Midbrain (tissue), 1 donor: ENCODE measurements around the gene NINJ2.

ENCODE experiments used
- DNase-seq: peaks from one replicate; lab custom pipeline; 2025; lab: John Stamatoyannopoulos, UW

The NINJ2 gene

DNA sequence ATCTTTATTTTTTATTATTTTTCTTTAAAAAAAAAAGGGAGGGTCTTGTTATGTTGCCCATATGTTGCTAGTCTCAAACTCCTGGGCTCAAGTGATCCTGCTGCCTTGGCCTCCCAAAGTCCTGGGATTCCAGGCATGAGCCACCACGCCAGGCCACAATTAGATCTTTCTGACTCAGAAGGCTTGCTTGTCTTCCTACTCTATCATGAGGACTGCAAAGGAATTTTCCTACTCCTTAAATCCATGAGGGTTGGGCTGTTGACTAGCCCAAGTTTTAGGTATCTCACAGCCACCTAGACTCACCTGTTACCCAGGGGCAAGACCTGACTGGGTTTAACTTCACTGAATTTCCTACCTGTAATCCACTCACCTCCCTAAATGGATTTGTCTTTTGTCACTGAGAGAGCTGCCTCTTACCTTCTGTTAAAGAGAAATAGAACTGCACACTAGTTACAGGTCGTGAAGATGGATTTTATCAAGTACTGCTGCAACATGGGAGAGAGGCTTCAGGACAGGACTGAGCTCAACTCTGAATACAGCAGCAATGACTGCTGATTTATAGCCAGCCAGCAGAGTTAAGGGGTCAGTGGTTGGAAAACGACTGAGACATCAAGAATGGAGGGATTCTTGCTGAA lies 131.2 kb downstream of the NINJ2 start:
- no peak for DNase-seq

DNA sequence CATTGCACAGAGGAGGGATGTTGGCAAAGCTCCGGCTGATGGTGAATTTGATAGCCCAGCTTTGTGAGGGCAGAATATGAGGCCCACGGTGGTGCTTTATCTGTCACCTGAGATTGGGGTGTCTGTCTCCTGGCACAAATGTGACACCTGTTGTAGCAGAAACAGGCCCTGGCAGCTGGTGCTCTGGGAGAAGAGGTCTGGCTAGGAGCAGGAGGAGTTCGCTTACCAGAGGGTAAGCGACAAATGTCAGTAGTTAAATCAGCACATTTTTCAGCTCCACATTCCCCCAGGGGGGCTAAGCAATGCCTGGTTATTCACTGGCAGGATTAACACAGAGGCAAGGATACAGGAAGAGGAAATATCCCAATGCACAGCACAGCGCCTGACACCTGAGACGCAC lies 132.4 kb downstream of the NINJ2 start:
- DNase-seq: no peak

DNA sequence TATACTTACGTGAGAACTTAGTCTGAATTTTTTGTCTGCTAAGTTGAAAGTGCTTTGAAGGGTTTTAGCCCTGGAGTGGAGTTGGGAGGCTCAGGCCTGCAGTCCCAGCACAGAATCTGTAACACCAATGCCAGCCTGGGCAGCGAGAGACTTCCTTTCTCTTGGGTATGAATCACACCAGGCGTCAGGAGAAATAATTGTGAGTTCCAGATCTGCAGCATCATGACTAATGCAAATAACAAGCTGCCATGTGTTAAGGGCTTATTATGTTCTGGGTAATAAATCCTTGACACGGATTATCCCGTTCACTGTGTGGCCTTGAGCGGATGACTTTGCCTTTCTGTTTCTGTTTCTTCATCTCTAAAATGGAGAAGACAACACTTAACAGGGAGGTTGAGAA lies 132.9 kb downstream of the NINJ2 start:
- DNase-seq: no peak

DNA sequence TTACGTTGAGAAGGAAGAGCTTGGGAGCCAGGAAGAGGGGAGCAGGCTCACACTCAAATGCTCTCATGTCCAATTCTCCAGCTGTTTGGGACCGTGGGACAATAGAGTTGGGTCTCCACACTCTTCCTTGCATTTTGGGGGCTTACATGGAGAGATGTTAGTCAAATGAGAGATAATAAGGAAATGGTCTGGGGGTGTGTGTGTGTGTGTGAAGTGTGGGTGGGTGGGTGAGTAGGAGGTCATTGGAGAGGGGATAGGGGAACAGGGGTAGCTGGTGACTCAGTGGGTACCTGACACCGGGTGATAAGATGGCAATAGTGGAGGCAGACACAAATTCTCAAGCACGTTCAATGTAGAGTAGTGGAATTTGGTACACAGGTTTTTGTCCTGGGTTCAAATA lies 135.5 kb downstream of the NINJ2 start:
- DNase-seq: no peak

DNA sequence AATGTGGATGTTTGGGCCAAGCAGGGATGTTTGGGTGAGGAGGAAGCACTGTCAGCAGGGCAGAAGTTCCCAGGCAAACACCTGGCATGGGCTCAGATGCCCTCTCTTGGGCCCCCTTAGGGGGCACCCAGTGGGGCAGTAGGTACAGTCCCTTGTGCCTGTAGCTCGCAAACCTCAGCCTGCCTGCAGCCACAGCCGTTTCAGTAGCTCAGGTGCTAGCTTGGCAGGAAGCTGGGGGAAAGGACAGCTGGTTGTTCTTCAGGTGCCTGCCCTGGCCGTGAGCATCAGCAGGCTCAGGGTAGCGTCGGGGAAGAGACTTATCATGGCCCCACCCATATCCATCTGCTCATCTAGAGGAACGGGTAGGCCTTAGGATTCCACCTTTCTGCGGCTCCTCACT lies 136.0 kb downstream of the NINJ2 start:
- DNase-seq: no peak

DNA sequence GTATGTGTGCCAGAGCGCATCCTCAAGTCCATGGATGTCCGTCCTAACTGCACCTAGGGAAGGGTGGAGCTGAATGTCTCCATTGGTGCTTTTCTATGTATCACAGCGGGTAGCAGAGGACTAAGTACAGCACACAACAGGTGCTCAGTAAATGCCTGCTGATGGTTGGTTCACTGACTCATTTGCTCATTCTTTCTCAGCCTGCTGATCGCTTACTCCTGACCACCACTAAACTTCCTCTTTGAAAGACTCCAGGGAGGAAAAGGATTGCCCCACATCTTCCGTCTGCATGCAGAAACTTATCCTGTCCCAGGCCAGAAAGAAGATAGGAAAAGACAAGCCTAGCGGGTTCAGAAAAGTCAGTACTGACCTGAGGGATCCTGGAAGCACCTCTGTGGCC lies 137.2 kb downstream of the NINJ2 start:
- no peak for DNase-seq

DNA sequence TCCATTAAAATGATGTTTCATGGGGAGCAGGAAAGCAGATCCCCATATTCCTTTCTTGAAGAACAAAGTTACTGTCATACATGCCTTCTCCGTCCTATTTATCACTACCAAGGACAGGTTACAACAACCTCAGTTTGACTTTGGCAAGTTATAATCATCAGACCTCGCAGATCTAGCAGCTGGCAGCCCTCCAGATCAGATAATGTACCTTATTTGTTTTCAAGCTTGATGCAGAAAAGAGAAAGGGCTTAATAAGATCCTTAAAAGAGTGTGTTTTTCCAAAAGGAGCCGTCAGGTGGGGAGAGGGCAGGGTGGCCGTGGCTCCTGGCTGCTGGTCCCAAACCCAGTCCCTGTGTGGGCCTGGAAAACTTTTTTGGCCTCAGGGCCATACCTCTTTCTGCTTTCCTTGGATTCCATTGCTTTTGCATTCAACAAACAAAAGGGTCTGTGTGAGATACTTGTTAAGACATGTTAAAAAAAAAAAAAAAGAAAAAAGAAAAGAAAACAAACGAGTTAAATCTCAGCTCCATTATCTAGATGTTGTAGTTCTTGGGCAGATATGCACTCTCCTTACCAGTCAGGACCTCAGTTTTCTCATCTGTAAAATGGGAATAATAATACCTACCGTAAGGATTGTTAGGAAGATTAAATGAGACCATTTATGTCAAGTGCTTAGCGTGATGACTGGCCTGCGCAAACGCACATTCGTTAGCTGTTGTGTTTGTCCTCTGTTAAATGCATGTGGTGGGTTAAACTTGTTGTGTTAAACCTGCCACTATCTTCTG lies 138.9 kb downstream of the NINJ2 start:
- no peak for DNase-seq

DNA sequence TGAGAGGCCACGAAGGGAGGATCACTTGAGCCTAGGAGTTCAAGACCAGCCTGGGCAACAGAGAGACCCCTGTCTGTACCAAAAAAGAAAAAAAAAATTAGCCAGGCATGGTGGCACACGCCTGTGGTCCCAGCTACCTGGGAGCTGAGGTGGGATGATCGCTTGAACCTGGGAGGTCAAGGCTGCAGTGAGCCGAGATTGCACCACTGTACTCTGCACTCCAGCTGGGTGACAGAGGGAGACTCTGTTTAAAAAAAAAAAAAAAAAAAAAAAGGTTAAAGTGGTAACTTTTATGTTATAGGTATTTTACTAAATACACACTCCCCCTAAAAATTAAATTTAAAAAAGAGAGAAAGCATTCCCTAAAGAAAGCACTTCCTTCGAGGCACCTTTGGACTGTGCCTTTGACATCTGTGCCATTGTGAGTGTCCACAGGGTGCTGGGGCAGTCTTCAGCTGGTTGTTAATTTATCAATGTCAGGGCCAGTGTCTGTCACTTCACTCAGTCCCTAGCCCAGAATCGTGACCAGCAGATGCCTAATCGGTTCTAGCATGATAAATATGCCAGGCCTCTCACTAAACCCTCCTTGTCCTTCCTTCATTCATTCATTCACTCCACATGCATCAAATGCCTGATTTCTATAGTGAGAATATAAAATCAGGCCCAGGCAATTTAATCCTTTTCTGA lies 140.4 kb downstream of the NINJ2 start:
- DNase-seq: no peak

DNA sequence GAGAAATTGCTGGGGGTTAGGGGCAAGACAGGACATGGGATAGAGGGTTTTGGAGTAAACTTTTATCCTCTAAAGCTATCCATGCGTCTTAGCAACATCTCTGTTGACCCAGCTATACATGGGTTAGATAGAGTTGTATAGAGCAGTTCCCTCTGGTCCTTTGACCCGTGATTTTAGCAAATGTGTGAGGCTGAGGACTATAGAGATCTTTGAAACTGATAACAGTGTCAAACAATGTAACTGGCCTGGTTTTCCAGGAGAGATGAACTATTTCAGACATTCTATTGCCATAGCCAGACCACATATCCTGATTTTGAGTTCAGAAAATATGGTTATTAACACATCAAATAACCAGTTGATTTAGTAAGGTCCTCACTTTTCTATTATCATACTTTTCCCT lies 143.1 kb downstream of the NINJ2 start:
- DNase-seq: no peak

DNA sequence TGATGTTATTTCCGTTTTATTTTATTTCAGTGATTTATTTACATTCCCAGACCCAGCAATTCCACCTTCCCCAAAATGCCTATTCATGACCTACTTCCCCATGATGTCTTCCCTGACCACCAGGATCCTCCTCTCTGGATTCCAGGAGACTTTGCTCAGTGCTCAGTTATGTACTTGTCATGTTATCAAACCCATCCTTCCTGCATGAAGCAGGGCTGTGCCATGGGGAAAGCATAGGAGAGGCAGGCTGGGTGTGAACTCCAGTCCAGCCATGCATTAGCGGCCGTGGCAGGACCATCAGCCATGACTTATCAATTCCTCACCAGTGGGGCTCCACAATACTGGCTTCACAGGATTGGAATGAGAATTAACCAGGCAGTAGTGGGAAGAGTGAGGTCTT lies 145.7 kb downstream of the NINJ2 start:
- DNase-seq: no peak
